Panc1 (cell line): ENCODE data around the gene ENOX2.

Experiments used
- CTCF ChIP-seq: fragments of 450-650 bp; IDR thresholded peaks from 2 replicates; pipeline ENCODE4 v1.5.1; 2017; ENCODE audit warnings: mild to moderate bottlenecking
- POLR2AphosphoS5 ChIP-seq: IDR thresholded peaks from 2 replicates; pipeline ENCODE4 v1.6.1; 2012; ENCODE audit warnings: mild to moderate bottlenecking, low read depth, low read length, moderate library complexity
- TCF7L2 ChIP-seq: IDR thresholded peaks from 2 replicates; pipeline ENCODE4 v1.6.1; 2011; ENCODE audit warnings: mild to moderate bottlenecking, low read depth, low read length, inconsistent platforms

- no peak for TF ChIP-seq CTCF
- TF ChIP-seq TCF7L2, result no peak
- no peak for TF ChIP-seq POLR2AphosphoS5
Measured at GRCh38 chrX:130672214-130672613, 230.8 kb downstream of the ENOX2 start.
